ENCODE results near the gene ALOX12. TPM values are rescaled to one million over a fixed set of nuclear protein-coding genes. Genes with fewer than 3 reads are reported as not detected.

The ALOX12 gene
- total and polyA plus RNA-seq, 12 donors = 0.16 to 0.39 (median 0.23) TPM; not detected in 9

DNA sequence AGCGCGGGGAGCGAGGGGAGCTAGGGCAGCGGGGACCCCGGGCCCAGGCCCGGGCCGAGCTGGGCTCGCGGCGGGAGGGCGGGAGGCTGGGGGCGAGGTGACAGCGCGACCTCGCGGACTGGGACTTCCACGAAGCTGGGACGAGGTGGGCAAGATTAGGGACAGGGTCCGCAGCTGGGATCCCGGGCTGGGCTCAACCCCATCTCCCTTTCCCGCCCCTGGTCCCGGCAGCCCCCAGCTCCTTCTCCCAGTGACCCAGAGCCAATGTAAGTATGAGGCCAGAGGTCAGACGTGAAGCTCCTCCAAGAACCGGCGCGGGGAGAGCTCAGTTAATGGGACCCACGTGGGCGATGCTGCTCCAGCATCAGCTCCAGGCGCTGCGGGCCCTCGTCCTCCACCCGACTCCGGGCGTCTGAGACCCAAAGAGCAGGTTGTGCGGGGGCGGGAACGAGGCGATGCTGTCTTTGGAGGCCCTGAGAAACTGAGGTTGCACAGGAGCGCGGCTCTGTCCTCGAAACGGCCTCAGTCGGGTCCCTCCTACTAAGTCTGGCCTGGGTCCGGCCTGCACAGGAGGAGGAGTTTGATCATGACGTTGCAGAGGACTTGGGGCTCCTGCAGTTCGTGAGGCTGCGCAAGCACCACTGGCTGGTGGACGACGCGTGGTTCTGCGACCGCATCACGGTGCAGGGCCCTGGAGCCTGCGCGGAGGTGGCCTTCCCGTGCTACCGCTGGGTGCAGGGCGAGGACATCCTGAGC lies 585 bp downstream of the ALOX12 start:
- H3K27ac ChIP-seq = no peak overlapping the region
- H3K36me3 ChIP-seq (replicated peaks in 1 of 2) = peaks cover 0 to 20% of the 10 kb centered on the region in 2 donors
- 62 to 86% (median 64%) methylated on average over 12 to 58 of the region's 58 CpGs for WGBS, 4 donors
- TF ChIP-seq POLR2A (IDR thresholded peaks at IDR 0.05) (no peak), CTCF (IDR thresholded peaks at IDR 0.05) (no peak)
- no peak for DNase-seq
- peaks cover 0 to 8% of the 10 kb centered on the region in 2 donors for H3K4me1 ChIP-seq (replicated peaks in 1 of 2)
- intact Hi-C loops (cut with DNase I) = no loop called here
- peak overlapping the region in 1 of 4 donors; percentile 43 for H3K4me3 ChIP-seq
- no peaks in the 10 kb centered on the region for H3K9me3 ChIP-seq (replicated peaks in 1 of 3)
- no peaks in the 10 kb centered on the region for H3K27me3 ChIP-seq

DNA sequence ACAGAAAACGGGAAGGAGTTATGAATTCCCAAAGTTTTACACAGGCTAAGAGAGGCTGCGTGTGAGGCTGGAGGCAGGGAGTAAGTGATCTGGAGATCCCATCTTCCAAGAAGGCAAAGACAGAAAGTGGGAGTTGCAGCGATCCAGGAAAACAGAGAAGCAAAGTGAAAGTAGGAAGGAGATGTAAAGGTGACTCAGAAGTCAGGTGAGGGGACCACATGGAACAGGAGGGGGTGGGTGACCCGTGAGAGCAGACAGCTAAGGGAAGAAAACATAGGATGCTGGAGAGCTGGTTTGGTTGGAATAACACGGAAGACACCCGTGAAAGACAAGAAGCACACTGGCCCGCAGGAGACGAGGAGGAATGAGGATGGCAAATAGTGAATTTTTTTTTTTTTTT lies 1.3 kb downstream of the ALOX12 start:
- Histone ChIP-seq H3K9me3 (replicated peaks in 1 of 3) (no peaks in the 10 kb centered on the region), H3K4me1 (replicated peaks in 1 of 2) (peaks cover 0 to 8% of the 10 kb centered on the region in 2 donors), H3K27ac (no peak overlapping the region), H3K4me3 (no peak overlapping the region), H3K36me3 (replicated peaks in 1 of 2) (peaks cover 0 to 27% of the 10 kb centered on the region in 2 donors), H3K27me3 (no peaks in the 10 kb centered on the region)
- intact Hi-C loops (cut with DNase I) = no loop called here
- DNase-seq = no peak
- TF ChIP-seq POLR2A (IDR thresholded peaks at IDR 0.05) = no peak
- TF ChIP-seq CTCF (IDR thresholded peaks at IDR 0.05) = no peak
- 82 to 96% (median 91%) methylated on average over 8 of the region's 8 CpGs for WGBS, 4 donors

DNA sequence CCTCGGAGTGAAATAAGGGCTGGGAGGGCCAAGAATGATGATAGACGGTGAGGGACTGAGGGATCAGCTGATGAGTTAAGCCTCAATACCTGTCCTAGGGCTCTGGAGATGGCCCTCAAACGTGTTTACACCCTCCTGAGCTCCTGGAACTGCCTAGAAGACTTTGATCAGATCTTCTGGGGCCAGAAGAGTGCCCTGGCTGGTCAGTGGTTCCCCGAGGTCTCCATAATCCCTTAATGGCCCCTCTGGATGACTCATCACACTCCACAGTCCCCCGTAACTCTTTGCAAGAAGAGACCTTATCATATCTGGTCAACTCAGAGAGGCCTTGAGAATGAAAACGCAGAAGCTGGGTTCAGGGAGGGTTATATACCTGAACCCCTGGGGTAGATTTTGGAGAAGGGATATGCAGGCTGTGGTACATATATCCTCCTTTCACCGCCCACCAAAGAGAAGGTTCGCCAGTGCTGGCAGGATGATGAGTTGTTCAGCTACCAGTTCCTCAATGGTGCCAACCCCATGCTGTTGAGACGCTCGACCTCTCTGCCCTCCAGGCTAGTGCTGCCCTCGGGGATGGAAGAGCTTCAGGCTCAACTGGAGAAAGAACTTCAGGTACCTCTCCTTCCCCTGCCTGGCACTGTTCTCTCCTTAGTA lies 3.1 kb downstream of the ALOX12 start:
- WGBS, 4 donors = 77 to 89% (median 84%) methylated on average over 10 to 11 of the region's 11 CpGs

More for the DNA sequence above, 3.1 kb downstream of the ALOX12 start:
- H3K27ac ChIP-seq = no peak overlapping the region
- H3K36me3 ChIP-seq (replicated peaks in 1 of 2) = peaks cover 0 to 38% of the 10 kb centered on the region in 2 donors
- H3K9me3 ChIP-seq (replicated peaks in 1 of 3) = no peaks in the 10 kb centered on the region
- peaks cover 0 to 8% of the 10 kb centered on the region in 2 donors for H3K4me1 ChIP-seq (replicated peaks in 1 of 2)
- no peak for TF ChIP-seq POLR2A (IDR thresholded peaks at IDR 0.05)
- TF ChIP-seq CTCF (IDR thresholded peaks at IDR 0.05) = no peak
- H3K27me3 ChIP-seq = no peaks in the 10 kb centered on the region
- H3K4me3 ChIP-seq = no peak overlapping the region
- intact Hi-C loops (cut with DNase I) = no loop called here
- no peak for DNase-seq
